PC-3 (cell line): Measurements from ENCODE around the gene TARBP1. TPM values are rescaled to one million over a fixed set of nuclear protein-coding genes. Genes with fewer than 3 reads are reported as not detected.

Experiments used
- ATAC-seq: fragments of 200-7000 bp; cut with Tn5 transposase; 2 replicates; pipeline ENCODE4 v1.9.1; 2020; ENCODE audit warnings: mild to moderate bottlenecking, moderate library complexity
- BruUV-seq: library from RNA; stranded (reverse); fragments of 400-500 nt; replicated peaks from 2 replicates; lab custom pipeline; 2021; lab: Mats Ljungman, UMichigan
- CTCF ChIA-PET: fragments of 300-600 bp; sonication (Branson Sonifier 250); formaldehyde crosslinking; loops from one replicate; lab custom pipeline; 2022; ENCODE audit warnings: antibody characterized with exemption; lab: Charles Lee
- POLR2A ChIA-PET: fragments of 300-600 bp; sonication (Branson Sonifier 250); formaldehyde crosslinking; loops from one replicate; lab custom pipeline; 2022; ENCODE audit warnings: antibody characterized with exemption; ENCODE audit not compliant: unreplicated experiment; lab: Charles Lee
- DNase-seq: peaks from one replicate; pipeline ENCODE4 v3.0.0-alpha.2; 2015
- H2AFZ ChIP-seq: fragments of 300-600 bp; sonication (generic); 2 replicates; pipeline ENCODE4 v1.6.0; 2016; ENCODE audit warnings: antibody characterized with exemption, low read length
- H3F3A ChIP-seq: fragments of 300-600 bp; sonication (generic); one replicate; pipeline ENCODE4 v1.6.0; 2017; ENCODE audit warnings: antibody characterized with exemption, low read length, control low read depth, mild to moderate bottlenecking; ENCODE audit not compliant: unreplicated experiment
- H3K27ac ChIP-seq: fragments of 300-600 bp; sonication (generic); 2 replicates; pipeline ENCODE4 v1.5.1; 2016; ENCODE audit warnings: mild to moderate bottlenecking, low read length
- H3K27me3 ChIP-seq: fragments of 300-600 bp; sonication (generic); 2 replicates; pipeline ENCODE4 v1.6.1; 2016; ENCODE audit warnings: low read length, mixed read lengths
- H3K36me3 ChIP-seq: fragments of 300-600 bp; sonication (generic); 2 replicates; pipeline ENCODE4 v1.6.1; 2016; ENCODE audit warnings: low read depth, mixed run types, low read length, mixed read lengths
- H3K4me1 ChIP-seq: fragments of 300-600 bp; sonication (generic); 2 replicates; pipeline ENCODE4 v1.5.1; 2016; ENCODE audit warnings: low read length; ENCODE audit not compliant: insufficient read depth
- H3K4me2 ChIP-seq: fragments of 300-600 bp; sonication (generic); 2 replicates; pipeline ENCODE4 v1.6.0; 2016; ENCODE audit warnings: low read length
- H3K4me3 ChIP-seq: fragments of 300-600 bp; sonication (generic); 2 replicates; pipeline ENCODE4 v1.5.1; 2016; ENCODE audit warnings: mild to moderate bottlenecking, low read length, mixed read lengths
- H3K79me2 ChIP-seq: fragments of 300-600 bp; sonication (generic); 2 replicates; pipeline ENCODE4 v1.6.1; 2017; ENCODE audit warnings: low read length, mixed read lengths
- H3K9ac ChIP-seq: fragments of 300-600 bp; sonication (generic); 2 replicates; pipeline ENCODE4 v1.6.0; 2016; ENCODE audit warnings: mild to moderate bottlenecking, low read length
- H3K9me2 ChIP-seq: fragments of 300-600 bp; sonication (generic); replicated peaks from 2 replicates; pipeline ENCODE4 v1.6.1; 2016; ENCODE audit warnings: mixed run types, low read length, mixed read lengths
- H3K9me3 ChIP-seq: fragments of 300-600 bp; sonication (generic); 2 replicates; pipeline ENCODE4 v1.6.1; 2016; ENCODE audit warnings: low read length, mixed read lengths
- H4K20me1 ChIP-seq: fragments of 300-600 bp; sonication (generic); 2 replicates; pipeline ENCODE4 v1.6.1; 2016; ENCODE audit warnings: low read length, mixed read lengths
- EZH2 ChIP-seq: fragments of 300-600 bp; sonication (generic); IDR thresholded peaks from one replicate; pipeline ENCODE4 v1.6.1; 2017; ENCODE audit warnings: antibody characterized with exemption, mild to moderate bottlenecking, low read length; ENCODE audit not compliant: unreplicated experiment
- EZH2phosphoT487 ChIP-seq: fragments of 300-600 bp; sonication (generic); IDR thresholded peaks from 2 replicates; pipeline ENCODE4 v1.6.1; 2018; ENCODE audit warnings: mild to moderate bottlenecking, antibody characterized with exemption, low read length, borderline replicate concordance
- intact Hi-C: fragments of 100-400 bp; cut with micrococcal nuclease; formaldehyde crosslinking; loops from 2 replicates; pipeline ENCODE4 v1.9.0; 2023
- total RNA-seq: library from RNA; depleted of rRNA; stranded (reverse); fragments of >200 nt; gene quantifications from 2 replicates; pipeline ENCODE4 v1.2.3, GENCODE V29; 2014
- TF ChIP-seq, protein P1 (sequence below): fragments of 300-600 bp; sonication (generic); conservative IDR thresholded peaks from 2 replicates; pipeline ENCODE4 v1.5.1; 2017; ENCODE audit warnings: antibody characterized with exemption, low read depth, mild to moderate bottlenecking, low read length

The TARBP1 gene
- total RNA-seq, 1 experiment from 2014 or later: 15.1 TPM

- ChIA-PET CTCF (no interaction called here), POLR2A (no interaction called here)
- H3K27ac ChIP-seq: no peak overlapping the region
- no peaks in the 10 kb centered on the region for H3K9me3 ChIP-seq
- H4K20me1 ChIP-seq: no peaks in the 10 kb centered on the region
- BruUV-seq: TSS peak; percentile 18
- no peaks in the 10 kb centered on the region for H3K4me1 ChIP-seq
- H2AFZ ChIP-seq: no peak overlapping the region
- H3F3A ChIP-seq: no peaks in the 10 kb centered on the region
- H3K4me3 ChIP-seq: no peak overlapping the region
- no peak overlapping the region for H3K9ac ChIP-seq
- intact Hi-C loops: no loop called here
- H3K79me2 ChIP-seq: no peaks in the 10 kb centered on the region
- H3K27me3 ChIP-seq: no peaks in the 10 kb centered on the region
- no peak overlapping the region for H3K4me2 ChIP-seq
- no peak for ATAC-seq
- H3K9me2 ChIP-seq: no peaks in the 10 kb centered on the region
- no peaks in the 10 kb centered on the region for H3K36me3 ChIP-seq
- TF ChIP-seq, protein P1, sequence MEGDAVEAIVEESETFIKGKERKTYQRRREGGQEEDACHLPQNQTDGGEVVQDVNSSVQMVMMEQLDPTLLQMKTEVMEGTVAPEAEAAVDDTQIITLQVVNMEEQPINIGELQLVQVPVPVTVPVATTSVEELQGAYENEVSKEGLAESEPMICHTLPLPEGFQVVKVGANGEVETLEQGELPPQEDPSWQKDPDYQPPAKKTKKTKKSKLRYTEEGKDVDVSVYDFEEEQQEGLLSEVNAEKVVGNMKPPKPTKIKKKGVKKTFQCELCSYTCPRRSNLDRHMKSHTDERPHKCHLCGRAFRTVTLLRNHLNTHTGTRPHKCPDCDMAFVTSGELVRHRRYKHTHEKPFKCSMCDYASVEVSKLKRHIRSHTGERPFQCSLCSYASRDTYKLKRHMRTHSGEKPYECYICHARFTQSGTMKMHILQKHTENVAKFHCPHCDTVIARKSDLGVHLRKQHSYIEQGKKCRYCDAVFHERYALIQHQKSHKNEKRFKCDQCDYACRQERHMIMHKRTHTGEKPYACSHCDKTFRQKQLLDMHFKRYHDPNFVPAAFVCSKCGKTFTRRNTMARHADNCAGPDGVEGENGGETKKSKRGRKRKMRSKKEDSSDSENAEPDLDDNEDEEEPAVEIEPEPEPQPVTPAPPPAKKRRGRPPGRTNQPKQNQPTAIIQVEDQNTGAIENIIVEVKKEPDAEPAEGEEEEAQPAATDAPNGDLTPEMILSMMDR: no peak
- no peak for TF ChIP-seq EZH2phosphoT487
- TF ChIP-seq EZH2: no peak
- DNase-seq: no peak
These were observed 70.2 kb downstream of the TARBP1 start for GRCh38 chr1:234408757-234409156.

- intact Hi-C loops: no loop called here
- ATAC-seq (no peak), DNase-seq (no peak)
- Histone ChIP-seq H3K27ac (no peak overlapping the region), H3K4me1 (no peaks in the 10 kb centered on the region), H3K79me2 (no peaks in the 10 kb centered on the region), H2AFZ (no peak overlapping the region), H3K36me3 (no peaks in the 10 kb centered on the region), H3K9me3 (no peaks in the 10 kb centered on the region), H3K27me3 (no peaks in the 10 kb centered on the region), H3K9ac (no peak overlapping the region), H3F3A (no peaks in the 10 kb centered on the region), H3K9me2 (no peaks in the 10 kb centered on the region), H3K4me3 (no peak overlapping the region), H4K20me1 (no peaks in the 10 kb centered on the region), H3K4me2 (no peak overlapping the region)
- ChIA-PET POLR2A (no interaction called here), CTCF (no interaction called here)
- no peak for TF ChIP-seq EZH2
- TF ChIP-seq, protein P1: no peak
- no peak for TF ChIP-seq EZH2phosphoT487
- no TSS peak for BruUV-seq
These were observed 72.1 kb downstream of the TARBP1 start for GRCh38 chr1:234406871-234407270.

DNA sequence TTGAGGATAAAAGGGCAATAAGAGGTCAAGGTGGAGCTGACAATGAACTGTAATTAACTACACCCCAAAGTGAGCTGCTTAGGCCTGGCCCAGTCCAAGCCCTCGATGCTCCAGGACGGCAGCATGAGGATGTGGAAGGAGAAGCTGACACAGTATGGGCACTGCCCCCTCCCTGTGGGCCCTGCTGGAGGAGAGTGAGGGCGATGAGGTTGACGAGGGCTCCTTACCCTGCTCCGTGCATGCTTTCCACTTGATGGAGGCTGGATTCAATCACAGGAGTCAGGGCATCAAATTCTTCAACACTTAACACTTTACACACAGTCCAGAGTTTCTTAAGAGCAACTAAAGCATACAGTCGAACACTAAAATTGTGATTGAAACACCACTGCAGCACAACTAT lies 73.3 kb downstream of the TARBP1 start:
- ChIA-PET POLR2A (no interaction called here), CTCF (no interaction called here)
- TF ChIP-seq EZH2phosphoT487 (no peak), EZH2 (no peak)
- TF ChIP-seq, protein P1: no peak
- Histone ChIP-seq H3K27me3 (no peaks in the 10 kb centered on the region), H3K4me1 (no peaks in the 10 kb centered on the region), H3K4me3 (no peak overlapping the region), H2AFZ (no peak overlapping the region), H3K9me3 (no peaks in the 10 kb centered on the region), H3K27ac (no peak overlapping the region), H4K20me1 (no peaks in the 10 kb centered on the region), H3K4me2 (no peak overlapping the region), H3K79me2 (no peaks in the 10 kb centered on the region), H3F3A (no peaks in the 10 kb centered on the region), H3K9ac (no peak overlapping the region), H3K36me3 (no peaks in the 10 kb centered on the region), H3K9me2 (no peaks in the 10 kb centered on the region)
- DNase-seq (no peak), ATAC-seq (no peak)
- intact Hi-C loops: no loop called here
- no TSS peak for BruUV-seq
